T1000 (cell line): ENCODE data around the gene SGCG.
"Not testable (repeated sequence)": the region's sequence is repeated elsewhere in the genome, so short reads cannot be mapped to it uniquely, and the experiment has no call there.

Source experiments
- DNase-seq: peaks from one replicate; lab custom pipeline; 2025; ENCODE audit warnings: mixed read lengths; lab: John Stamatoyannopoulos, UW

Gene SGCG

DNA sequence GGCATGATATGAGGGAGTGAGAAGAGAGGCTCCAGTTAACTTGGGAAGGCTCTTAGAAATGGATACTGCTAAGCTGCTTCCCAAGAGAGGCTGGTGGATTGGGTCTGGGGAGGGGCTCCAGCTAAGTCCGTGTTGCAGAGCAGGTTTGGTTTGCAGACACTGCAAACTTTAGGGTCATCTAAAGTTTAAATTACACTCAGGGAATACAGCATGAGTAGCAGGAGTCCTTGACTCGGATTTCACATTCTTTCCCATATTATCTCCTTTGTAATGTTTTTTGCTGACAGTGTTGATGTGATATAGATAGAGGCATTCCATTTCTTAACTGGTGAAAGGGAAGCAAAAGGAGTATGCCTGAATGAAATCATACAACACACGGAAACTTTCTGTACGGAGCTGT is 31.9 kb downstream of the SGCG start:
- no peak for DNase-seq

DNA sequence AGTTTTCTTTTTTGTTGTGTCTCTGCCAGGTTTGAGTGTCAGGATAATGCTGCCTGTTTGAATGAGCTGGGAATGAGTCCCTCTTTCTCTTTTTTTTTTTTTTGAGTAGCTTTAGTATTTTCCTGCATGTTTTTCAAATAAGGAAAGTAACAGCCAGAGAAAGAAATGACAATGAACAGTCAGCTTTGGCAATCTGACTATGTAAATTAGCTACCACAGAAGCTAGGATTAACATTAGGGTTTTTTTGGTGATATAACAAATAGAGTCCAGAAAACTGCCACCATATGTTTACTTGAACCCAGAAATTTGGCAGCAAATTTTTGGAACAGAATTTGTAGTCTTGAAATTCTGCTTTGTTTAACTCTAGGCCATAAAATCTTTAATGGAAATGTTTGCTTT is 50.5 kb downstream of the SGCG start:
- DNase-seq, result no peak

DNA sequence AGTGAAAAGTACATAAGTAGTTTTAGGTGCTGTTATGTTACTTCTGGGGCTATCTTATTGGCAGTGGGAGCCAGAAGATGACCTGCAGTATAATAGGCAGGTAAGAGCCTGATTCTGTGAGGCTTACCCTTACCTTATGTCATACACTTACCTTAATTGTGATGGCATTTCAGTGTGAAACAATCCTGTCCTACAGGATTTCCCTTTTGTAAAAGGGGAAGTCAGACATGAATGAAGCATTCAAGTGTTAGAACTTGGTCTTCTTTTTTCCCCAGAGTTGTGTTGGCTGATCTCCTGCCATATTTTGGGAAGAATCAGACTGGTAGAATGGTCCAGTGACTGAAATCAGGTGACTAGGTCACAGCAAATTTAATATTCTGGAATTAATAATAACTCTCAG is 55.2 kb downstream of the SGCG start:
- no peak for DNase-seq

DNA sequence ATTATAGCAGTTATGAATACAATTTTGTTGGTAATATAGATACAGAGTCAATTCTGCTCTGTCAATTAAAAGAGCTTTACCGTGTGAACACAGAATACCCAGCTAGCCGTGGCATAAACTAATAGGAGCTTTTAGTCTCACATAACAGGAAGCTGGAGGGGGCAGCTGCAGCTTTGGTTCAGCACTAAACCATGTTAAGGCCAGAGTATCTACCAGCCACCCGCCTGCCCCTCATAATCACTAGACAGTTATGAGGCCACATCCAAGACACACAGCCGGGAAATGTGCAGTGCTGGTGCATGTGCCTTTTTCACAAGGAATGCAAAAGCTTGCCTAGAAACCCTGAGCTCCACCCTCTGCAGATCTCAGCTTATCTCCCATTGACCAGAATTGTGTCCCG is 62.3 kb downstream of the SGCG start:
- no peak for DNase-seq

DNA sequence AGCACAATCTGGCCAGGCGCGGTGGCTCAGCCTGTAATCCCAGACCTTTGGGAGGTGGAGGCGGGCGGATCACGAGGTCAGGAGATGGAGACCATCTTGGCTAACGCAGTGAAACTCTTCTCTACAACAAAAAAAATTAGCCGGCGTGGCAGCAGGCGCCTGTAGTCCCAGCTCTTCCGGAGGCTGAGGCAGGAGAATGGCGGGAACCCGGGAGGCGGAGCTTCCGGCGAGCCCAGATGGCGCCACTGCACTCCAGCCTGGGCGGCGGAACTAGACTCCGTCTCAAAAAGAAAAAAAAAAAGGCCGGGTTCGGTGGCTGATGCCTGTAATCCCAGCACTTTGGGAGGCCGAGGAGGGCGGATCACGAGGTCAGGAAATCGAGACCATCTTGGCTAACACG is 67.6 kb downstream of the SGCG start:
- not testable (repeated sequence) for DNase-seq

DNA sequence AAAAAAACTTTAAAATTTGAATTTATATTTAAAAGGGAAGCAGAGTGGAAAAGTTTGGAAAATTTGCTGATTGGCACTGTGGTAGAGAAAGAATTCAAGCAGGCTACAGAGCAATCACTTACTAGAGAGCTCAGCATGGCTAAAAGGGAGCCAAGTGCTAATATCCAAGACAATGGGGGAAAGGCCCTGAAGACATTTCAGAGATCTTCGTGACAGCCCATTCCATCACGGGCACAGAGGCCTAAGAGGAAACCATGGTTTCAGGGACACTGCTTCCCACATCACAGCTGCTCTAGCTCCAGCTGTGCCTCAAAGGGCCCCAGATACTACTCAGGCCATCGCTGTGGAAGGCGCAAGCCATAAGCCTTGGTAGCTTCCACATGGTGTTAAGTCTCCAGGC is 73.7 kb downstream of the SGCG start:
- DNase-seq, result no peak

DNA sequence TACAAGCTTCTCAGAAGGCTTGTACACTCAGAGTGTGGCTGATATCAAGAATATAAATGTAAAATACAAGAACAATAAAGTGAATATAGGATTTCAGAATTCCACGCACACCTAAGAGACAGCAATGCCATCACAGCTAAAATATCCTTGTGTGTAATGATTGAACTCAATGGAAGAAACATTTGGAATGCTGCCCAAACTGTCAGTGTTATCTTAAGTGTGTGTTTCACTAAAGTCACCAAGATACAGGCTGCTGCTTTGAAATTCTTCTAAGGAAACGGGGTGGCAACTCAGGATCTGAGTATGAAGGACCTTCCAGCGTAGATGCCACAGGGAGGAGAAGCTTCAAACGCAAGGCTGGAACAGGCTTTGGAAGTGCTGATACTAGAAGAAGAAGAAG is 86.8 kb downstream of the SGCG start:
- no peak for DNase-seq

DNA sequence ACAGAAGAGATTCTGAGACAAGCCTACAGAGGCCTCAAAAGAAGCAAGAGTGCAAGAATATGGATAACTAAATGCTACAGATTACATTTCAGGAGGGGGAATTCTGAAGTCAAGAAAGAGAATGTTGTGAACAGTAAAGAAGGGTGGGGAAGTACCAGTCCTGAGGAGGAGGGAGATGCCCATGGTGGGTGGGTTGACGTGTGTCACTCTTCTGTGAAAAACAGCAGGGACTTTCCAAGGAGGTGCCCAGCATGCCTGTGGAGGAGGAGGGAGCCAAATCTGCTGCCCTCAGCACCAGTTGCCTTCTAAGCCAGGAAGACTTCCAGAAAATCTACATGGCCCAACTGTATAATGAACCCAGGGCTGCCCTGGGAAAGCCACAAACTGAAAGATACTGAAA is 87.7 kb downstream of the SGCG start:
- DNase-seq, result no peak

DNA sequence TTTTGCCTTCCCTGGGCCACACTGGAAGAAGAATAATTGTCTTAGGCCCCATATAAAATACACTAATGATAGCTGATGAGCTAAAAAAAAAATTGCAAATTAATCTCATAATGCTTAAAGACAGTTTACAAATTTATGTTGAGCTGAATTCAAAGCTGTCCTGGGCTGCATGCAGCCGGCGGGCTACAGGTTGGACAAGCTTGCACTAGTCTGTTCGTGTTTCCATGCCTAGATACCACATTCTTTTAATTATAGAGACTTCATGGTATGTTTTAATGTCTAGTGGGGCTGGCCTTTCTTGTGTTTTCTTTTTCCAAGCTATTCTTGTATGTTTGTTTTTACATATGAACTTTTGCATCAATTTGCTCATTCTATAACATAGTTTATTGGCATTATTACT is 90.6 kb downstream of the SGCG start:
- DNase-seq, result no peak

DNA sequence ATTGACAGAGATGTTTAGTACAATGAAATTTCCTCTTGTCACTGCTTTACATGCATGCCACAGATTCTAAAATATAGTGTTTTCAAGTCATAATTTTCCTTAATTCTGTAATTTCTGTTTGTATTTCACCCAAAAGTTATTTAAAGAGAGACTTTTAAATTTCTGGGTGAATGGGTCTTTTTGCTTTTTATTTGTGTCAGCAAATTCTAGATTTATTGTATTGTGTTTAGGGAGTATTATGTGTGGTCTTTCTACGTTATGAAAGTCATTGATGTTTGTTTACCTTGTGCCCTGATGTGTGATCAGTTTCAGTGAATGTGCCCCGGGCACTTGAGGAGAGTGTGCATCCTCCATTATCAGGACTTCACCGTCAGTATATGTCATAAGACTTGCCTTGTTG is 92.7 kb downstream of the SGCG start:
- DNase-seq, result no peak

DNA sequence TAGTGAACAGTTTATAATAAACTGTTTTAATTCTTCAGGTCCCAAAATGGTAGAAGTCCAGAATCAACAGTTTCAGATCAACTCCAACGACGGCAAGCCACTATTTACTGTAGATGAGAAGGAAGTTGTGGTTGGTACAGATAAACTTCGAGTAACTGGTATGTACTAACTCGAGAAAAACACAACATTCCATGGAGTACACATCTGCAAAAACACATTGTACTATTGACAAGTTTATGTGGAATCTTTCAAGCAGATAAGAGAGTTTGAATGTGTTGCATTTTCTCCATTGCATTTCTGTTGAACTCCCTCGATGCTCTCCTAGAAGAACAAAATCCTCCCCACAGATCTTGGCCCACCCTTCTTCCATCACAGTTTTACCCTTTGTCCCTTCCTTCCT is 98.5 kb downstream of the SGCG start:
- DNase-seq, result no peak

DNA sequence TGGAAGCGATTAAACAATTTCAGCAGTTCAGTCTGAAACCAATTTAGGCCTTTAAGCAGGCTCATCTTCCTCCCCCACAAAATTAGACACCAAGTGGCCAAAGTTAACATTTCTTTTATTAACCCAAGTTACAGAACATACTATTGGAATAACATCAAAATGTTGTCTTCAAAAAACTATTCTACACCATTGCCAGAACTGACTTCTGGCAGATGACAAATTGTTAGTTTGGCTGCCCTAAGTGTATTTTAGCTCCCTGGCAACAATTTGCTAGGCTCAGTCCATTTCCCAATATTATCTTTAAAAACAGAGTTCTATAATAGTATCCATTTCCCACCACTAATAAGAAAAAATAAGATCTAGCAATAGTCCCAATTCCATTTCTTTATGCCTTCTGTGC is 107.8 kb downstream of the SGCG start:
- no peak for DNase-seq

DNA sequence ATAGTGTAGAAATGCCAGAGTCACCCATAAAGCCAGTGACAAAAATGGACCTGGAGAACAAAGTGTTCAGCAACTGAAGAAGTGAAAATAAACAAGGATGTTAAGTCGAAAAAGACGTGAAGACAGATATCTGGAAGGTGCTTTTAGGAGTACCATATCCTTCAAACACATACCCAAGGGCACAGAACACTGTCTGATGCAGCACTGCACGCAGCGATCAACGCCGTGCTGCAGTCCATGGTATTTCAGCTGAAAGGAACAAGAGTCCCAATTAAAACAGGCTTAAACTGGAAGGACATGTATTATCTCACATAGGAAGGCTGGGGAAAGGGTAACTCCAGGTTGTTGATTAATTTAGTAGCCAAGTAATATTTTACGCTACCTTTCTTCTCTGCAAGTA is 108.2 kb downstream of the SGCG start:
- no peak for DNase-seq

DNA sequence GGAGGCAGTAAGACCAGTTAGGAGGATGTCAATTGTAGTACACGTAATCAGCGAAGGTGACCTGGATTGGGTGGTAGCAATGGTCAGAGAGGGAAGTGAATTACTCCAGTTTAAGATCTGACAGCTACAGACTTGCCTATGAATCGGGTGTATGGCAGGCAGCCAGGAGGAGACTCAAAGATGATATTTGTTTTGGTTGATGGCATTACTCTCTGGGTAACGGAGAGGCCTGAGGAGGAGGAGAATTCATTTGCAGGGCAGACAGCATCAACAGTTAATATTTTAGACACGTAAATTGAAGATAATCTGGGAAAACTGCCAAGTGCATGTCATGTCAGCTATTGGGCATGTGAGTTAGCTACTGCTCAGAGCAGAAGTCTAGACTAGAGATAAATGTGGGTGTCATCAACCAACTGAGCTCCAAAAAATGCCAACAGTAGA is 109.2 kb downstream of the SGCG start:
- peak; percentile 12 for DNase-seq

DNA sequence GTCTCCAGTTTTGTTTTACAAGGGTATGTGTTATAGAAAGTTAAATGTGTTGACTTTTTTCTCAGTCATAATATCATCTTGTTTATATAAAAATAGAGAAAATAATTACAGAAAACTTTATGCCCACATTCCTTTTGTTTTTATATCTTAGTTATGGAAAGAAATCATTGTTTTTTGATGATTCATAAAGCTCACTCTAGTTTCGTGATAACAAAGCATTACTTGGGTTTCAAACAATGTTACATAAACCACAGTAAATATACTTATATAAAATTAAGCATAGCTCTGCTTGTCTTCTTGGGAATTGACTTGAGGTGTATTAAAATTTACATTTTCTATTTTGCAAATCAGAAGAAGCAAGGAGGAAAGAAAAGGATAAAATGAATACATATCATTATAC is 111.8 kb downstream of the SGCG start:
- DNase-seq, result no peak

DNA sequence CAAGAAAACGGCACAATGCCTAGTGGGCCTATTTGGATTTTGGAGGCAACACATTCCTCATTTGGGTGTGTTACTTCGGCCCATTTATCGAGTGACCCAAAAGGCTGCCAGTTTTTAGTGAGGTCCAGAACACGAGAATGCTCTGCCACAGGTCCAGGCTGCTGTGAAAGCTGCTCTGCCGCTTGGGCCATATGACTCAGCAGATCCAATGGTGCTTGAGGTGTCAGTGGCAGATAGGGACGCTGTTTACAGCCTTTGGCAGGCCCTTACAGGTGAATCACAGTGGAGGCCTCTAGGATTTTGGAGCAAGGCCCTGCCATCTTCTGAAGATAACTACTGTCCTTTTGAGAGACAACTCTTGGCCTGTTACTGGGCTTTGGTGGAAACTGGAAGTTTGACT is 134.1 kb downstream of the SGCG start:
- DNase-seq, result not testable (repeated sequence)

DNA sequence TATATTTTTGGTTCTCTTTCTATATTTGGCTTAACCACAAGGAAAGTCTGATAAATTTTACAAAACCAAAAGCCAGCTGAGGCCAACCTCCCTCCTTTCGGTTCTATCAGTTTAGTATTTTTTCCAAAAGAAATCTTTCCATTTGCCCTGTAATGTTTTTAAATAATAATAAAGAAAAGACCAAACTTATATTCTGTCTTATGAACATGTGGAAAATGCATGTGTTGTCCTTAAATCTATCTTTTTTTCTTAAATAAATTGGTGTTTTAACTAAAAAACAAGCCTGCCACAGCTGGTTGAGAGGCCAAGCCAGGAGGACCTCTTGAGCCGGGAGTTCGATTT is 139.1 kb downstream of the SGCG start:
- DNase-seq, result no peak

DNA sequence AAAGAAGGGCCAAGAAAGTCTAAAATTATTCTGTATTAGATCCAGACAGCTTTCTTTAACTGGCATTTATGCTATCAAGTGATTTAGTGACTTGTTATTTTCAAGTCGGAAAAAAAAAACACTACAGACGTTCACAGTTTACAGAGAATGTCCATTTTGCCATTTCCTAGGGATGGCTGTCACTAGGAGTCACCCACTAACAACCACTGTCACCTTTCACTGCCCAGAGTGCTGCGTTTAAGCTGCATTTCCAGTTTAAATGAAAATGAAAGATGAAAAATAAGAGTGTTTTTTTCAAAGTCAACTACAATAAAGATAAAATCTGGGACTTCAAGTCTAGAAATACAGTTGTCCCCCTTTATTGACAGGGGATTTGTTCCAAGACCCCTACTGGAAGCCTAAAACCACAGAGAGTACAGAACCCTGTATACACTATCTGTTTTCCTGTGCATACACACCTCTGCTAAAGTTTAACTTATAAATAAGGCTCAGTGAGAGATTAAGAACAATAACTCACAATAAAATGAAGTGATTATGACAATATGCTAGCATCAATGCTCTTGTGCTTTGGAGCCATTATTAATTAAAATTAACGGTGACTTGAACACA is 140.3 kb downstream of the SGCG start:
- no peak for DNase-seq

DNA sequence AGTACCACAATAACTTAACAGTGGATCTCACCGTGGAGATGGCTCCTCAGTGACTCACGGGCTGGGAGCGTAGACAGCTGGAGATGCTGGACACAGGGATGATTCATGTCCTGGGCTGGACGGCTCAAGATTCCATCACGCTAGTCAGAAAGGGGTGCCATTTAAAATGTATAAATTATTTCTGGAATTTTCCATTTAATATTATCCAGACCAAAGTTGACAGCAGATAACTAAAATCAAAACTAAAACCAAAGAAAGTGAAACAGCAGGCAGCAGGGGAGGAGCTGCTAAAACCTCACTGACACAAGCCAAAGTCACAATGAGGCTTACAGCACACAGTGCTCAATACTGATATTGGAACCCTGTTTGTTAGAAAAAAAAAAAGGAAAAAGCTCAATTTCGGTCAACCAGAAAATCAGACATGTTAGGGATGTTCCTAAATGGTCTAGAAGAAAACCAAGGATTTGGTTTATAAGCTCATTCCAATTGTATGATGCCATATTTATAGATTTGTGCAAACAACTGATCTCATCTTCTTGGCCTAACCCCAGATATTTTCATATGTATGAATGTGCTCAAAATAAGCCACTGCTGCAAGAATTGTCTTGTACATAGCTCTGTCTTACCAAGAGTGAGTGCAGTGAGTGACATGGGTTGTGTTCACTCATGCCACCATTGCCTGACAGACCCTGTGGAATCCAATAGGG is 140.9 kb downstream of the SGCG start:
- peak; percentile 27 for DNase-seq

DNA sequence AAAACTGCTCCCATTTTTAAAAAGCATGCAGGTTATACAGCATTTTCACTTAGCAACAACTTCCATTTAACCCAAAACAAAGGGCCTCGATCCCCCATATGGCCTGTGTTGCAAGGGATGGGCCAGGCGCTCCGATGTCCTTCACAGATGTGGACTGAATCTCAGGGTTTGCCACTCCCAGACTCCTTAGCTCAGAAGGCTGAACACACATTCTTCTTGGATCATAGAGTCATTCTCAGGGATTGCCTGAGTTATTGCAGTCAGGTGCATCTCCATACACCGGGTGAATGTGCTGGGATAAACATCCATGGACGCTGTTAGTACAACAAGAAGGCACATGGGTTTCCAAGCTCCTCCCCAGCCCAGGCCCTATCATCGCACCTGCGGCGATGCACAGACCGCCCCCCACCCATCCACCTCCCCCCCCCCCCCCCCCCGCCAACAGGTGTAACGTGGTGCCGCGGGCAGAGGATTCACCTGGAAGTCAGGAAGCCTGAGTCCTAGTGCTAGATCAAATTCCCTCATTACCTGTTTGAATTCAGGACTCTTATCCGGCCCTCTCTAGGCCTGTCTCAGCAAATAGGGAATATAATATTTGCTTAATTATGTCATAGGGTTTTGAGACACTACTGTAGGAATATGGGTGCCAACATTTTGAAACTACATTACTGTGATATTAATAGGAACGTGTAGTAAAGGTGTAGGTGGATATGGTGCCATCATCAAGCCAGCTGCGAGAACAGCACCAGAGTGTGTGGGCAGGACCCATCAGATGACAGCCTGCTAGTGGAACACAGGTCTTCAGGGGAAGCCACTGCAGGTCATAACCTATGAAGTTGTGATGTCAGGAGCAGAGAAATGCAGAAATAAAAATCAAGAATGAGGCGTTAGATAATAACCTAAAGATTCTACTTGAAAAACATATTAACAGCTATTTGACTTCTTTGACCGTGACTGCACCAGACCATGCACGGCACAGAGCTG is 141.9 kb downstream of the SGCG start:
- DNase-seq, result no peak

DNA sequence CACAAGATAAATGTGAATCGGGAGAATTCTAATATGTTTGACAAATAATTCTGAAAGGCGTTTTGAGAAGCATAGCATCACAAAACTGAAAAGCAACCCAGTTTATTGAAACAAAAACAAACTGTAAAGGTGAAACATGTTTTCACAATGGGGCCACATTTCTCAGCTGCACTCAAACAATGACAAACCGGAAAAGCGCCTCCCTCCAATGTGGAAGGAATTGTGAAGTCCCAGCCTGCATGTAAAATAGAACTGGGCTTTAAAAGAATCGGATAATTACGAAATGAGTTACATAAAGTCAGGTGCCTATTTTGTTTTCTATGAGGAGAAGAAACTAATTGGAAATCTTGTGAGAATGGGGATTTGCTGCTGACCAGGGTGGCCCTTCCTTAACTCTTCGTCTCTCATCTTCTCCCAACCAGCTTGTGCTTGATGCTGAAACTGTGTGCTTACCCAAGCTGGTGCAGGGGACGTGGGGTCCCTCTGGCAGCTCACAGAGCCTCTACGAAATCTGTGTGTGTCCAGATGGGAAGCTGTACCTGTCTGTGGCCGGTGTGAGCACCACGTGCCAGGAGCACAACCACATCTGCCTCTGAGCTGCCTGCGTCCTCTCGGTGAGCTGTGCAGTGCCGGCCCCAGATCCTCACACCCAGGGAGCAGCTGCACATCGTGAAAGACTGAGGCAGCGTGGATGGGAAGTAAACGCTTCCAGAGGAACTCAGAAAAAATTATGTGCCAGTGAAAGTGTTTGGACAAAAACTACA is 143.3 kb downstream of the SGCG start:
- DNase-seq, result no peak

DNA sequence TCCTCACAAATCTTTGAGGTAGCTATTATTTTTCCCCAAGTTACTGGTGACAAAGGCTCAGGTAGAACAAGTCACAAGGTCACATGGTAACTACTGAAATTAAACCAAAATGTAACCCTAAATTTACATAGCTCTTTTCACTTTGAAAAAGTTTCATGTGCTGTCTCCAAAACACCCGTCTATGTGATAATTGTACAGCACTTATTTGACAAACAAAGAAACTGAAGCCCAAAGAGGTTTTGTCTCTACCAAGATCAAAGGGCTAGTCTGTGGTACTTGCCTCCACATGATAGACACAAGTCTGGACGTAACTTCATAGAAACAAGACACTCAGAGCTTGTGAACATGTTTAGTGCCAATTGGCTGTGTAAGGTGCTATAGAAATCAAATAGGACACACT is 144.4 kb downstream of the SGCG start:
- DNase-seq, result no peak
